Left cardiac atrium (tissue), 4 donors: ENCODE results near the gene CAPN5. TPM values are rescaled to one million over a fixed set of nuclear protein-coding genes. Genes with fewer than 3 reads are reported as not detected.
A peak's percentile ranks its signal among the peaks of the same experiment; 100 is the strongest.

Experiments used
- ATAC-seq, 2 donors: fragments of 200-7000 bp; cut with Tn5 transposase; one replicate each; pipeline ENCODE4 v1.9.1; 2020; ENCODE audit warnings: mild to moderate bottlenecking in 2 of 2, moderate library complexity in 2 of 2
- DNase-seq: peaks from one replicate; pipeline ENCODE4 v3.0.0-alpha.2; 2020
- intact Hi-C, 2 donors: fragments of 100-400 bp; cut with DNase I; formaldehyde crosslinking; loops; one replicate each; pipeline versions ENCODE4 v1.14.1 to v1.15.1; 2022 to 2023
- total RNA-seq, 2 donors: library from RNA; stranded (reverse); fragmentation: NEBNext Ultra II Directional; extraction: Animal tissue kit (Norgen Biotek cat#: 25700); gene quantifications; one replicate each; pipeline ENCODE4 v1.2.1, GENCODE V29; 2021
- donor health status: DM: no; HTN: yes; CAD: no.
- donor health status: DM: no; HTN: yes; CAD: no; lungs with severe emphysema.
- donor health status: DM: yes; HTN: yes; CAD: no.
- donor health status: Dilated cardiomyopathy.

The CAPN5 gene
- total RNA-seq, 2 donors from 2014 or later, result 5.6 to 5.9 TPM

- peak; percentile 13 for DNase-seq
- intact Hi-C loops, result no loop called here
- ATAC-seq, result no peak
Observed at GRCh38 chr11:77075425-77075905, 8.7 kb downstream of the CAPN5 start.

GRCh38 chr11:77079666-77080065, 12.9 kb downstream of the CAPN5 start:
- intact Hi-C loops, result no loop called here
- ATAC-seq (no peak), DNase-seq (no peak)

GRCh38 chr11:77080643-77081210, 14.0 kb downstream of the CAPN5 start:
- intact Hi-C loops, result no loop called here
- DNase-seq (peak; percentile 17), ATAC-seq (peak in 1 of 2 donors; percentile 12)

DNA sequence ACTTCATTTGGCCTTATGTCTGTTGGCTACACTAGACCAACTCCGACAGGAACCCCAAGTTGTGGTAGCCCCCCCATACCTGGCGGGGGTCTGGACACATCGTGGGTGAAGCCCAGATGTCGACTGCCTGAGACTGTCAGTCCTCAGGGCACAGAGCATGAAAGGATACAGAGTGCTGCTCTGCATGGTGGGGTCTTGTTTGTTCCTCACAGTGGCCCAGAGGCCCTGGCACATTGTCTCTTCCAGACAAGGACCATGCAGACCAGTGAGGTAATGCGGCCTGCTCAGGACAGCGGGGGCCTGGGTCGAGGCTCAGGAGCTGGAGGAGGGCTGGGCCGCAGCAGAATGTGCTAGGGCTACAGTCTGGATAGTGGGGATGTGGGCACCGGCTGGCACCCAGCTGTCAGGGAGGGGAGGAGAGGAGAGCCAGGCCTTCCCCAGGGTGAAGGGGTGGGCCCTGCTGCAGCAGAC, 14.6 kb downstream of the CAPN5 start:
- DNase-seq, result no peak

DNA sequence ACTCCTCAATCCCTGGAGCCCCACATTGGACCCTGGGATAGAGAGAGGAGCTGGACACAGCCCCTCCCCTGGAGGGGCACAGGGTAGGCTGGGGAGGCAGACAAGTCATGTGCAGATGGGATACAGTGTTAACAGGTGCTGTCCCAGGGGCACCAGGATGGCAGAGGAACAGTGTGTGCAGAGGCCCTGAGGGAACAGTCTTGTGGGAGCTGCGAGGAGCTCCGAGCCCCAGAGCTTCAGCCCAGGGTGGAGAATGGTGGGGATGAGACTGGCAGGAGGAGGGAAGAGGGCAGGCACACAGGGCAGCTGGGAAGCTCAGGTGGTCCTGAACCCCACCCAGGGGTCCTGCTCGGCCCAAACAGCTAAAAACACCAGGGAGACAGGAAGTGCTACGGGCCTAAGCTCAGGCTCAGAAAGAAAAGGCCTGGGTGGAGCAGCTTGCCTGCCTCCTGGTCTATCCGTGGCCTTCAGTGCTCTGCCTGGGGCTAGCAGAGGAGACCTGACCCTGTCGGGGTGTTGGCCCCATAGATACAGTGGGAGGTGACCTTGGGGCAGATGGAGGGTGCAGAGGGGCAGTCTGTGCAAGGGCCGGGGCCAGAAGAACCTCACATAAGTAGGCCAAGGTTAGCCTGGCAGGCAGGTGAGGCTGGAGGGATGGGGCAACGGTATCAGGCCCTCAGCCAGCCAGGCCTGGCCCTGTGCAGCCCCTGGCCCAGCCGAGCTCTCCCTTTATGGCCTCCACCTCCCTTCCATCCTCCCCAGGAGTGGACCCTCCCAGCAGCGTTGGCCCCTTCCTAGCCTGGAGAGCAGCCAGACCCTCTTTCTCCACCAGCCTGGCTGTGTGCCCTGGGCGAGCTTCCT, 15.4 kb downstream of the CAPN5 start:
- ATAC-seq (peak; percentile 10 to 12), DNase-seq (no peak)
- intact Hi-C loops, result no loop called here

More for the DNA sequence above, 14.6 kb downstream of the CAPN5 start:
- intact Hi-C loops, result no loop called here
- no peak for ATAC-seq

DNA sequence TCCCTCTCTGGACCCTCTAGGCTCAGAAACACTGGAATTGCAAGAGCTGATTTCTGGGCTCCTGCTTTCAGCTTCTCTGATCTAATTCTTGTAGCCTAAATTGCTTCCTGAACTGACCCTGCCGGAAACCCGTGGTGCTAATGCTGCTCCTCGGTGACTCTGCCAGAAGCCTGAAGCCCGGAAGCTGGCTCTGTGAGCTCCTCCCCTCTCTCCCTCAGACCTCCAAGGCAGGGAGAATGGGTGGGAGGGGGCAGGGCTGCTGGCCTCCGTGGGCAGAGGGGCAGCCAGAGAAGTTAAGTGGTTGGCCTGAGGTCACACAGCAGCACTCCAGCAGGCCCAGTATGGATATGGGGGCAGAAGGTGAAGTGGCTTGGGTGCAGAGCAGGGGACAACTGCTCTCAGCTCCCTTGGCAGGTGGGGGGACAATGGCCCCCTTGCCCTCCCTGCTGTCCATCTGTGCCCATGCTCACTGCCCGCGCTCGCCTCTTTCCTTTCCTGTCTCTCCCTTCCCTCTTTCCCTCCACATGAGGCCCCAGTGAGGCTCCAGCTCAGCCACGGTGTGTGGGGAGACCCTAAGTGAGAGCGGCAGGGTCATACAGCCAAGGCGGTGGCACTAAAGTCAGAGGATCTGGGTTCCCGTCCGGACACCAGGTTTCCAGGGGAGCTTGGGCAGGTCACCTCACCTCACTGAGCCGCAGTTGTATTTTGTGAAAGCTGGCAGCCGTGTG, 16.2 kb downstream of the CAPN5 start:
- ATAC-seq (peak; percentile 76 to 77), DNase-seq (peak; percentile 79)
- intact Hi-C loops, result no loop called here

GRCh38 chr11:77083566-77084245, 16.9 kb downstream of the CAPN5 start:
- DNase-seq (peak; percentile 8), ATAC-seq (no peak)
- intact Hi-C loops, result no loop called here

- peak; percentile 14 for DNase-seq
- ATAC-seq, result no peak
- intact Hi-C loops, result no loop called here
Observed at GRCh38 chr11:77084581-77085191, 17.9 kb downstream of the CAPN5 start.

- intact Hi-C loops, result no loop called here
- DNase-seq (no peak), ATAC-seq (no peak)
Observed at GRCh38 chr11:77085652-77086051, 18.9 kb downstream of the CAPN5 start.

- intact Hi-C loops, result no loop called here
- ATAC-seq (peak in 1 of 2 donors; percentile 10), DNase-seq (peak; percentile 40)
Observed at GRCh38 chr11:77086521-77087472, 20.0 kb downstream of the CAPN5 start.

GRCh38 chr11:77087723-77088225, 21.0 kb downstream of the CAPN5 start:
- intact Hi-C loops, result no loop called here
- ATAC-seq (no peak), DNase-seq (peak; percentile 15)

- peak; percentile 11 for DNase-seq
- ATAC-seq, result no peak
- intact Hi-C loops, result no loop called here
Observed at GRCh38 chr11:77088236-77089003, 21.6 kb downstream of the CAPN5 start.

- DNase-seq (peak; percentile 8), ATAC-seq (no peak)
- intact Hi-C loops, result no loop called here
Observed at GRCh38 chr11:77089004-77089545, 22.3 kb downstream of the CAPN5 start.

DNA sequence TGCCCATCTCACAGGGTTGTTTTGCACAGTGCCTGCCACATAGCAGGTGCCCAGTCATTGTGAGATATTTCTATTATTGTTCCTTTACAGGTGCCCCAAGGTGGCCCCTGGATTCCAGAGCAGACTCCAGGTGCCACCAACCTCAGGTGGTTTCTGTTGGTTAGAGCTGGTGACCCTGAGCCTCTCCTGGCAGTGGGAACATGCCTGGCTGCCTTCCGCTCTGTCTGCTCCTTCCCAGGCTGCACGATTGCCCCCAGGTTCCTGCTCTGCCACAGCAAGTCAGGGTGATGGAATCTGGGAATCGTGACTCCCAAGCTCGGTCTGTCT, 23.2 kb downstream of the CAPN5 start:
- no peak for DNase-seq
- intact Hi-C loops, result loop anchor here (5.0 kb wide), 2 partner anchors 43 to 283 kb away; no protein-coding TSS in a partner anchor
- no peak for ATAC-seq

GRCh38 chr11:77090373-77091111, 23.8 kb downstream of the CAPN5 start:
- peak; percentile 21 for DNase-seq
- no peak for ATAC-seq
- intact Hi-C loops, result loop anchor here (1.0 to 5.0 kb wide), 3 partner anchors 43 to 283 kb away; no protein-coding TSS in a partner anchor
